NOMO-1 treated with DMSO at 0.1 percent for 48 hours (cell line): ENCODE data around the gene OR2T3.
"Not testable (repeated sequence)": the region's sequence is repeated elsewhere in the genome, so short reads cannot be mapped to it uniquely, and the experiment has no call there.

Experiments
- DNase-seq: peaks from one replicate; lab custom pipeline; 2025; ENCODE audit not compliant: unreplicated experiment; lab: John Stamatoyannopoulos, UW

Gene OR2T3

DNA sequence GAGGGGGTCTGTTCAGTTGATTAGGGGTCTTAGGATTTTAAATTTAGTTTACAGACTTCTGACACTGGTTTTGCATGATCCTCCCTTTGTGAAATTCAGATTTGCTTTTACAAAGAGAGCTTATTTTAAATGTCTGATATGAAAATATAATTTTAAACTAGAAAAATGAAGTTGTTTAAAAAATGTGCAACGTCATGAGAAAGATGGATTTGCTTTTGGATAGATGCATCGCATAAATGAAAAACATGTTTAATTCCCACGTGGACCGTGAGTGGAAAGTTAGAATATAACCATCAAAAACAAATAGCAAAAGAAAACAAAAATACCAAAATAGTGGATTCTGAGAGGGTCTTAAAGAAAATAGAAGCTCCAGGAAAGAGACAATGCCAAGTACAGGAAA is 2.0 kb upstream of the OR2T3 start:
- no peak for DNase-seq

DNA sequence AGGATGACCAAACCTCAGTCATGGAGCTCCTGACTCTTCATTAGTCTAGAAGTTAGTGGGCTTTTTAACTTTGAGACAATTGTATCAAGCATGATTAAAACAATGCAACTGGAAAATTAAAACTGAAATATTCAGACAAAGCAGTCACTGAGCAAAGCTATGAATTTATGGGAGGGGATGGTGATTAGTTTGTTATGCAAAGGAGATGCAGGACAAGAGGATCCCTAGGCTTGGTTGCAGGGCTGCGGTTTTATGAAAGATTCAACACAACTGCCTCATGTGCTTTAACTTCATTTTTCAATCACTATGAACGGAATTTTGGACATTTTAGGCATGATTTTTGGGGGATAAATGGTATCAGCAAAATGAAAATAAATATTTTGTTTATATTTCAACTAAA is 1.0 kb upstream of the OR2T3 start:
- DNase-seq: not testable (repeated sequence)

DNA sequence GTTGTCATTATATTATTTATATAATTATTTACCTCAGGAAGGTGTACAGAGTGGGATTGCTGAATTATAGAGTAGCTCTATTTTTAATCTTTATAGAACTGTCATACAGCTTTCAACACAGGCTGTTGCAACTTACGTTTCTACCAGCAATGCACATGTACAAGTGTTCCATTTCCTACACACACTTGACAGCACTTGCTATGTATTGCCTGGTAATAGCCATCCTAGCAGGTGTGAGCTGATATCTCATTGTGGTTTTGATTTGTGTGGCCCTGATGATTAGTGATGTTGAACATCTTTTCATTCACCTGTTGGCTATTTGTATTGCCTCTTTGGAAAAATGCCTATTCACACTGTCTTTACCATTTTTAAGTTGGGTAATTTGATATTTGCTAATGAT is 2.5 kb downstream of the OR2T3 start:
- not testable (repeated sequence) for DNase-seq

DNA sequence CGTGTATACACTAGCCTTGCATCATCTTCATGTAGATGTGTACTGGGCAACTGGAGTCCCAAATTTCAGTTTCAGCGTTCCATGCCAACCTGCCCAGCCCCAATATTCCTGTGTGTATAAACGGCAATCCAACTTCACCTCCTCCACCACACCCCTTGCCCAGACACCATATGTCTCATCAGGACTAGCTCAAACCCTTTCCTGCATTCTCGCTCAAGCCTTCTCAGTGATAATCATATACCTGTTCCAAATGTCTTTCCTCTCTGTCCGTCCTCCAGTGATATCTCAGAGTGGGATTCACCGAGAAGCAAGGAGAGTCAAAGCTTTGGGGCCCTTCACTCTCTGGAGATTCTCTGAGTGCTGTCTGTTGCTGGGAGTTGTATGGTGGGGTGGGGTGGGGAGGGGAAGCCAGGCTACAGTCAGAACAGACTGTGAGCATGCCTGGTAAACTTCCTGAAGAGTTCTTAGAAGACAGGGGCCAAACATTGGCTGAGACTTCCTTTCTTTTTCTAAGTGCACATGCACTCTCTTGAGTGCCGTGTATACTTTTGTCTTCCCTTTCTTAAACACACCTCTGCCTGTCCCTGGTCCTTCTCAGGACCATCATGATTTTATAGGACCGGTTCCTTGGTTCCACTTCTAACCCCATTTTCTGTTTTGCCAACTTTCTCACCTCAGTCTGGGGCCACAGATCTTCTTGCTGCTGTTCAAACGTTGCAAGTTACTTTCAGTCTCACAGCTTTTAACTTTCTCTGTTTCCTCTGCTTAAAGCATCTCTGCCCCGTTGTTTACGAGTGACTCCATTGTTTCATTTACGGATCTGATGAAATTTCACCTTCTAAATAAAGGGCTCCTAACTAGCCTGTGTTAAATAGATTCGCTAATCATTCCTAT is 8.8 kb downstream of the OR2T3 start:
- DNase-seq: not testable (repeated sequence)

DNA sequence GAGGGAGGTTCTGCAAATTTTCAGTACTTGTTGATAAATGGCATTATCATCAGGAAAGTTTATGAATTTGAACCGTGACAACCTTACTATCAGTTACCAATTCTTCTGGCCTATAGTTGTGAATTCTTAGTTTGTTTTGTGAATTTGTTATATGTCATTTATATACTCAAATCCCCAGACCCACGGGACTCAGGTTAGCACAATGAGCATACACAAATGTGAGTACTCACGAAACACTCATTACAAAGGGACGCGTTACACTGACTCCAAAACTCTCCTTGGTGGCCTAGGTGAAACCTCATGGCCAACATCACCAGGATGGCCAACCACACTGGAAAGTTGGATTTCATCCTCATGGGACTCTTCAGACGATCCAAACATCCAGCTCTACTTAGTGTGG is 15.1 kb downstream of the OR2T3 start, which contains the start of gene OR2T5:
Gene OR2T5, plus strand, starts transcription at position 301 of the 400 bp plus-strand sequence. Its CDS starts 0 bp downstream, at position 301.
- not testable (repeated sequence) for DNase-seq

DNA sequence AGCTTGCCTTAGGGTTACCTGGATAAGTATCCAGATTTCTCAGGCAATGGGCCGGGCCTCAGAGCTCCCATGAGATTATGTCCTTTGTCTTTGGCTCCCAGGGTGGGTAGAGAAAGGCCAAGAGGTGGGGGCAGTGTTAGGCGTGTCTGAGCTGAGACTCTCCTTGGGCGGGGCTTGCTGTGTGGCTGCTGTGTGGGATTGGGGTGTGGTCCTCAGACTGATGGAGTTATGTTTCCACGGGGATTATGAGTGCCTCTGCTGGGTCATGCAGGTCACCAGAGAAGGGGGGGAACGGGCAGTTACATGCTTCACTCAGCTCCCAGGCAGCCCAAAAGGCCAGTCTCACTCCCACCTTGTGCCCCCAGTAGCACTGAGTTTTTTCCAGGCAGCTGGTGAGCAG is 23.5 kb downstream of the OR2T3 start:
- DNase-seq: not testable (repeated sequence)

DNA sequence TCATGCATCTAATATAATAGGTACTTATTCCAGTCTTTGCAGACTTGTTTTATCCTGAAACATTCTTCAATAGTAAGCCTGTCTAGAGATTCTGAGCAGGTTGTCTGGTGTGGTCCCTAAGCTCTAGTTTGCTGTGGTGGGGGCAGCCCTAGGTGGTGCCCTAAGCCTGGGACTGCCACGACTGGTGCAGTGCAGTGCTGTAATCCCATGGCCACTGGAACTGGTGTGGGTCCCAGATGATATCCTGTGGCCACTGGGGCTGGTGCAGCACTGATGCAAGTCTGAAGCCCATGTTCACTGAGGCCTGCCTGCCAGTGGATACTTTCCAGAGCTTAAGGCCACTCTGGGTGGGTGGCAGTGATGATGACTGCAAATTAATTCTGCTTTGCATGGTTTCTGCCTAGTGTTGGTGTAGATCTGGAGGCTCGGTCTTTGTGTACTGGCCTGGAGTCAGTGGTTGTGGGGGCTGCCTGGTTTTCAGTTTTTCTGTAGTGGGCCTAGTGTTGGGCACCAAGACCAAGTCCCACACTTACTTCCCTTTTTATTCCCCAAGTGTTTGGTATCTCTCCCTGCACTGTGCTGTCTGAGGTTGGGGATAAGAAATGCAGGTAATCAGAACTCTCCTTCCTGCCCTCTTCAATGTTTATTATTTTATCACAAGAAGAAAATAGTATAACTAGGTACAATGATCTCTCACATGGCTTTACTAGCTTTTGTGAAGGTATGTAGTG is 27.3 kb downstream of the OR2T3 start:
- DNase-seq: not testable (repeated sequence)

DNA sequence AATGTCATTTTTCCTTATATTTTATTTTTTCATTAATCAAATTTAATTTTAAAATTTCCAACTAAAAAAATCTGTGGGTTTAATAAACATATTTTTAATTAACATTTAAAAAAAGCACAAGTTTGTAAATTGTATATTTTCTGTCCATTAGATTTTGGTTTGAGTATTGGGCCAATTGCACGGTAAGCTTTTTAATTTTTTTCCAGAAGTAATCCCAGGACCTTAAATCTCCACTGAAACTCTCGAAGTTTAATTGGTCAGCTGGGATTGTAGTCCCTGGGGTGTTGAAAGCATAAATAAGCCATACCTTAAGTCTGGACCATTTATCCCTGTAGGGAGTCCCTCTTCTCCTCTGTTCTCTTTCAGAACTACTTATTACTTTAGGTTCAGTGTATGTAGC is 34.6 kb downstream of the OR2T3 start, which contains the start of gene OR2G6:
Gene OR2G6, plus strand, starts transcription at position 301 of the 400 bp plus-strand sequence. CDS start 13,574 bp downstream, outside the sequence.
- DNase-seq: not testable (repeated sequence)

DNA sequence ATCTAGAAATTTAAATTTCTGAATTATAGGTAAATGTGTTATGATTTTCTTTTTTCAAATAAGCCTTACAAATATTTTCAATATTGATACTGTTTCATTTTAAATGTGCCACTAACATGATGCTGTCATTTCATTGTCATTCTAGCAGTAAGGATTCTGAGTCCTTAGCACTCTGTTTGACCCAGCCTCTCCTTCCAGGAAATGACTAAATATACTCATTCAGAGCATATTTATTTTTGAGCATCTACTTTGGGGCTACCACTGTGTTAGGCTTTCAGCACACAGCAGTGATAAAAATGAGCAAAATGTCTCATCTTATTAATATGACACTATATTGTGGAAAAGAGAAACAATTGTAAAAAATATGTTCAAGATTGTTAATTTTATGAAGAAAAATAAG is 37.1 kb downstream of the OR2T3 start:
- not testable (repeated sequence) for DNase-seq

DNA sequence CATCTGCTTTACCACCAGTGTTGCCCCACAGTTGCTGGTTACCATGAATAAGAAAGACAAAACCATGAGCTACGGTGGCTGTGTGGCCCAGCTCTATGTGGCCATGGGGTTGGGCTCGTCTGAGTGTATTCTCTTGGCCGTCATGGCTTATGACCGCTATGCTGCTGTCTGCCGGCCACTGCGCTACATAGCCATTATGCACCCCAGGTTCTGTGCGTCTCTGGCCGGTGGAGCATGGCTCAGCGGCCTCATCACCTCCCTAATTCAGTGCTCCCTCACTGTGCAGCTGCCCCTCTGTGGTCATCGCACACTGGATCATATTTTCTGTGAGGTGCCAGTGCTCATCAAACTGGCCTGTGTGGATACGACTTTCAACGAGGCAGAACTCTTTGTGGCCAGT is 48.7 kb downstream of the OR2T3 start:
- DNase-seq: no peak
